Mononuclear cell (primary cell): Measurements from ENCODE around the gene GIPC1. TPM values are rescaled to one million over a fixed set of nuclear protein-coding genes. Genes with fewer than 3 reads are reported as not detected.

Source experiments
- H3K27me3 ChIP-seq: 2 replicates; pipeline ENCODE4 v1.6.0; 2011; ENCODE audit warnings: low read length, control low read depth; ENCODE audit not compliant: insufficient read depth
- H3K4me1 ChIP-seq: 2 replicates; pipeline ENCODE4 v1.5.1; 2011; ENCODE audit warnings: mild to moderate bottlenecking, low read length, control low read depth; ENCODE audit not compliant: insufficient read depth
- H3K4me3 ChIP-seq: 2 replicates; pipeline ENCODE4 v1.5.1; 2011; ENCODE audit warnings: mild to moderate bottlenecking, low read length, moderate library complexity
- H3K9me3 ChIP-seq: 2 replicates; pipeline ENCODE4 v1.5.1; 2011; ENCODE audit warnings: low read depth, mild to moderate bottlenecking, control low read depth, low read length
- total RNA-seq: library from RNA; depleted of rRNA; stranded (reverse); fragments of >200 nt; gene quantifications from one replicate; pipeline ENCODE4 v1.2.3, GENCODE V29; 2012

The GIPC1 gene
- total RNA-seq, 1 donor: 11.0 TPM

GRCh38 chr19:14487370-14488125 is 8.4 kb downstream of the GIPC1 start:
- H3K4me3 ChIP-seq: no peak overlapping the region
- H3K9me3 ChIP-seq: no peaks in the 10 kb centered on the region

GRCh38 chr19:14482172-14482941 is 13.6 kb downstream of the GIPC1 start:
- peaks cover 7% of the 10 kb centered on the region for H3K4me1 ChIP-seq
- H3K4me3 ChIP-seq: no peak overlapping the region
- H3K27me3 ChIP-seq: no peaks in the 10 kb centered on the region
- H3K9me3 ChIP-seq: no peaks in the 10 kb centered on the region

More at GRCh38 chr19:14487370-14488125, 8.4 kb downstream of the GIPC1 start:
- Histone ChIP-seq H3K4me1 (no peaks in the 10 kb centered on the region), H3K27me3 (no peaks in the 10 kb centered on the region)

GRCh38 chr19:14480700-14481079 is 15.2 kb downstream of the GIPC1 start:
- no peaks in the 10 kb centered on the region for H3K9me3 ChIP-seq
- no peak overlapping the region for H3K4me3 ChIP-seq
- peaks cover 20% of the 10 kb centered on the region for H3K4me1 ChIP-seq
- no peaks in the 10 kb centered on the region for H3K27me3 ChIP-seq

- peaks cover under 1% of the 10 kb centered on the region for H3K27me3 ChIP-seq
- no peaks in the 10 kb centered on the region for H3K9me3 ChIP-seq
- peaks cover 25% of the 10 kb centered on the region for H3K4me1 ChIP-seq
- H3K4me3 ChIP-seq: no peak overlapping the region
Measured at GRCh38 chr19:14479975-14480699, 15.8 kb downstream of the GIPC1 start.

- Histone ChIP-seq H3K27me3 (peaks cover 7% of the 10 kb centered on the region), H3K4me1 (peaks cover 30% of the 10 kb centered on the region), H3K4me3 (no peak overlapping the region), H3K9me3 (no peaks in the 10 kb centered on the region)
Measured at GRCh38 chr19:14479309-14479974, 16.5 kb downstream of the GIPC1 start.

- Histone ChIP-seq H3K27me3 (peaks cover 15% of the 10 kb centered on the region), H3K4me3 (no peak overlapping the region), H3K9me3 (no peaks in the 10 kb centered on the region), H3K4me1 (peaks cover 40% of the 10 kb centered on the region)
Measured at GRCh38 chr19:14478113-14478545, 17.8 kb downstream of the GIPC1 start.

- H3K27me3 ChIP-seq: peaks cover 21% of the 10 kb centered on the region
- H3K4me1 ChIP-seq: peaks cover 45% of the 10 kb centered on the region
Measured at GRCh38 chr19:14477418-14478112, 18.4 kb downstream of the GIPC1 start.

GRCh38 chr19:14476673-14477401 is 19.1 kb downstream of the GIPC1 start:
- no peaks in the 10 kb centered on the region for H3K9me3 ChIP-seq
- H3K27me3 ChIP-seq: peaks cover 24% of the 10 kb centered on the region
- peaks cover 52% of the 10 kb centered on the region for H3K4me1 ChIP-seq
- H3K4me3 ChIP-seq: no peak overlapping the region

More at GRCh38 chr19:14477418-14478112, 18.4 kb downstream of the GIPC1 start:
- H3K4me3 ChIP-seq: no peak overlapping the region
- H3K9me3 ChIP-seq: no peaks in the 10 kb centered on the region

GRCh38 chr19:14476327-14476672 is 19.6 kb downstream of the GIPC1 start:
- H3K9me3 ChIP-seq: no peaks in the 10 kb centered on the region
- peaks cover 53% of the 10 kb centered on the region for H3K4me1 ChIP-seq
- peaks cover 24% of the 10 kb centered on the region for H3K27me3 ChIP-seq
- no peak overlapping the region for H3K4me3 ChIP-seq

GRCh38 chr19:14475251-14476073 is 20.5 kb downstream of the GIPC1 start, which contains the start of gene PTGER1:
Gene PTGER1, minus strand, starts transcription at chr19:14475354. Its CDS starts 1,034 bp downstream, at chr19:14474320.
- Histone ChIP-seq H3K4me1 (peaks cover 53% of the 10 kb centered on the region), H3K4me3 (no peak within 1 kb of the TSS), H3K27me3 (peaks cover 24% of the 10 kb centered on the region), H3K9me3 (no peaks in the 10 kb centered on the region)

GRCh38 chr19:14474827-14475226 is 21.1 kb downstream of the GIPC1 start:
- Histone ChIP-seq H3K4me3 (no peak overlapping the region), H3K4me1 (peaks cover 47% of the 10 kb centered on the region)

GRCh38 chr19:14473978-14474578 is 21.8 kb downstream of the GIPC1 start:
- peaks cover 24% of the 10 kb centered on the region for H3K27me3 ChIP-seq
- peaks cover 46% of the 10 kb centered on the region for H3K4me1 ChIP-seq
- no peak overlapping the region for H3K4me3 ChIP-seq
- no peaks in the 10 kb centered on the region for H3K9me3 ChIP-seq

More at GRCh38 chr19:14474827-14475226, 21.1 kb downstream of the GIPC1 start:
- H3K9me3 ChIP-seq: no peaks in the 10 kb centered on the region
- H3K27me3 ChIP-seq: peaks cover 24% of the 10 kb centered on the region
